MM.1S (cell line): ENCODE data around the gene UBE2D2.
"Not testable (repeated sequence)": the region's sequence is repeated elsewhere in the genome, so short reads cannot be mapped to it uniquely, and the experiment has no call there.

Source experiments
- DNase-seq: peaks from one replicate; pipeline ENCODE4 v3.0.0-alpha.2; 2015
- H2AFZ ChIP-seq: fragments of 300-600 bp; sonication (generic); 2 replicates; pipeline ENCODE4 v1.6.0; 2016; ENCODE audit warnings: antibody characterized with exemption, low read length
- H3F3A ChIP-seq: fragments of 300-600 bp; sonication (generic); 2 replicates; pipeline ENCODE4 v1.6.1; 2016; ENCODE audit warnings: mild to moderate bottlenecking, antibody characterized with exemption, low read length, moderate library complexity, mixed read lengths; ENCODE audit not compliant: insufficient read depth
- H3K27ac ChIP-seq: fragments of 300-600 bp; sonication (generic); 2 replicates; pipeline ENCODE4 v1.5.1; 2016; ENCODE audit warnings: mild to moderate bottlenecking, low read length
- H3K27me3 ChIP-seq: fragments of 300-600 bp; sonication (generic); replicated peaks from 2 replicates; pipeline ENCODE4 v1.6.0; 2016; ENCODE audit warnings: low read length; ENCODE audit not compliant: insufficient read depth
- H3K36me3 ChIP-seq: fragments of 300-600 bp; sonication (generic); replicated peaks from 2 replicates; pipeline ENCODE4 v1.6.1; 2016; ENCODE audit warnings: mild to moderate bottlenecking, low read length, mixed read lengths; ENCODE audit not compliant: insufficient read depth
- H3K4me1 ChIP-seq: fragments of 300-600 bp; sonication (generic); 2 replicates; pipeline ENCODE4 v1.6.1; 2016; ENCODE audit warnings: low read length, mixed read lengths
- H3K4me2 ChIP-seq: fragments of 300-600 bp; sonication (generic); 2 replicates; pipeline ENCODE4 v1.6.0; 2016; ENCODE audit warnings: low read depth, low read length
- H3K4me3 ChIP-seq: fragments of 300-600 bp; sonication (generic); 2 replicates; pipeline ENCODE4 v1.5.1; 2016; ENCODE audit warnings: low read length, mixed read lengths
- H3K79me2 ChIP-seq: fragments of 300-600 bp; sonication (generic); 2 replicates; pipeline ENCODE4 v1.6.1; 2016; ENCODE audit warnings: mixed run types, low read length, mixed read lengths
- H3K9ac ChIP-seq: fragments of 300-600 bp; sonication (generic); 2 replicates; pipeline ENCODE4 v1.6.1; 2016; ENCODE audit warnings: low read length, mixed read lengths
- H3K9me2 ChIP-seq: fragments of 300-600 bp; sonication (generic); replicated peaks from 2 replicates; pipeline ENCODE4 v1.6.1; 2016; ENCODE audit warnings: mild to moderate bottlenecking, low read length, mixed read lengths; ENCODE audit not compliant: insufficient read depth
- H3K9me3 ChIP-seq: fragments of 300-600 bp; sonication (generic); replicated peaks from 2 replicates; pipeline ENCODE4 v1.6.1; 2016; ENCODE audit warnings: mild to moderate bottlenecking, low read length, mixed read lengths; ENCODE audit not compliant: insufficient read depth
- H4K20me1 ChIP-seq: fragments of 300-600 bp; sonication (generic); 2 replicates; pipeline ENCODE4 v1.6.1; 2016; ENCODE audit warnings: mild to moderate bottlenecking, low read length, moderate library complexity, mixed read lengths; ENCODE audit not compliant: insufficient read depth
- CTCF ChIP-seq: fragments of 300-600 bp; sonication (generic); IDR thresholded peaks from 2 replicates; pipeline ENCODE4 v1.5.1; 2016; ENCODE audit warnings: antibody characterized with exemption, low read length, mixed read lengths
- EZH2 ChIP-seq: fragments of 300-600 bp; sonication (generic); optimal IDR thresholded peaks from 2 replicates; pipeline ENCODE3; 2017; ENCODE audit warnings: low read depth, mild to moderate bottlenecking, antibody characterized with exemption, low read length, mixed read lengths
- EZH2phosphoT487 ChIP-seq: fragments of 300-600 bp; sonication (generic); IDR thresholded peaks from 2 replicates; pipeline ENCODE4 v1.6.1; 2018; ENCODE audit warnings: antibody characterized with exemption, low read length

UBE2D2 gene

DNA sequence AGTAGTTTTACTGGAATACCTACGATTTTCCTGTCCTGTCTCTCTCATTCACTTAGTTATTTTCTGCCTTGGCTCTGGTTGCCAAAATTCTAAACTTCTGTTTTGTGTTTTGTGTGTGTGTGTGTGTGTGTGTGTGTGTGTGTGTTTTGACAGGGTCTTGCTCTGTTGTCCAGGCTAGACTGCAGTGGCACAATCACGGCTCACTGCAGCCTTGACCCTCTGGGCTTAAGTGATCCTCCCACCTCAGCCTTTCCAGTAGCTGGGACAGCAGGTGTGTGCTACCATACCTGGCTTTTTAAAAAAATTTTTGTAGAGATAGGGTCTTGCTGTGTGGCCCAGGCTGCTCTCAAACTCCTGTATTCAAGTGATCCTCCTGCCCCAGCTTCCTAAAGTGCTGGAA is 17.2 kb downstream of the UBE2D2 start:
- Histone ChIP-seq H3K36me3 (0 out of 2 replicates have a peak, but pooled peaks cover 3% of the 10 kb centered on the region), H2AFZ (no peak overlapping the region), H3K27ac (peak overlapping the region; percentile 97; the same call in 1 of the 2 replicates), H3K27me3 (no peaks in the 10 kb centered on the region), H4K20me1 (0 out of 2 replicates have a peak, but pooled peaks cover 6% of the 10 kb centered on the region), H3K9me3 (no peaks in the 10 kb centered on the region), H3K4me2 (no peak overlapping the region), H3K9me2 (no peaks in the 10 kb centered on the region), H3K4me3 (no peak overlapping the region), H3F3A (peaks cover 63% of the 10 kb centered on the region), H3K79me2 (peaks cover 89% of the 10 kb centered on the region), H3K9ac (no peak overlapping the region), H3K4me1 (peaks cover 59% of the 10 kb centered on the region)
- DNase-seq: no peak
- TF ChIP-seq EZH2 (no peak), CTCF (no peak), EZH2phosphoT487 (no peak)

GRCh38 chr5:139582181-139582580 is 21.0 kb downstream of the UBE2D2 start:
- H3K27me3 ChIP-seq, H3K36me3 ChIP-seq, H3K9me3 ChIP-seq, H4K20me1 ChIP-seq, H3K4me3 ChIP-seq, H2AFZ ChIP-seq, H3K9me2 ChIP-seq: not testable (repeated sequence)
- H3K27ac ChIP-seq: peak overlapping the region; percentile 92
- peak overlapping the region; percentile 28 for H3K4me2 ChIP-seq
- peak overlapping the region; percentile 43; the same call in 1 of the 2 replicates for H3K9ac ChIP-seq
- H3K4me1 ChIP-seq: peaks cover 33% of the 10 kb centered on the region
- peak; percentile 66 for DNase-seq
- peaks cover 30% of the 10 kb centered on the region for H3F3A ChIP-seq
- H3K79me2 ChIP-seq: peaks cover 98% of the 10 kb centered on the region

GRCh38 chr5:139584137-139584536 is 23.0 kb downstream of the UBE2D2 start:
- TF ChIP-seq EZH2: no peak
- TF ChIP-seq EZH2phosphoT487: no peak
- TF ChIP-seq CTCF: no peak
- Histone ChIP-seq H3K9me3 (no peaks in the 10 kb centered on the region), H3K79me2 (peaks cover 100% of the 10 kb centered on the region), H3K9ac (no peak overlapping the region), H3K4me1 (peaks cover 22% of the 10 kb centered on the region), H3K9me2 (no peaks in the 10 kb centered on the region), H3K4me2 (no peak overlapping the region), H4K20me1 (peaks cover 3% of the 10 kb centered on the region), H2AFZ (no peak overlapping the region), H3K36me3 (0 out of 2 replicates have a peak, but pooled peaks cover 6% of the 10 kb centered on the region), H3F3A (peaks cover 24% of the 10 kb centered on the region), H3K27ac (no peak overlapping the region), H3K27me3 (no peaks in the 10 kb centered on the region), H3K4me3 (no peak overlapping the region)
- DNase-seq: no peak

GRCh38 chr5:139588116-139588515 is 27.0 kb downstream of the UBE2D2 start:
- not testable (repeated sequence) for H3K9me2 ChIP-seq, H3K9me3 ChIP-seq, H3K9ac ChIP-seq, H3K36me3 ChIP-seq, H2AFZ ChIP-seq, H3K4me2 ChIP-seq, H3K4me3 ChIP-seq, DNase-seq, H3K27me3 ChIP-seq, H4K20me1 ChIP-seq, H3K27ac ChIP-seq
- peaks cover 100% of the 10 kb centered on the region for H3K79me2 ChIP-seq
- H3F3A ChIP-seq: peaks cover 18% of the 10 kb centered on the region
- peaks cover 19% of the 10 kb centered on the region for H3K4me1 ChIP-seq
